Measurements from ENCODE around the gene TSC22D4. TPM values are rescaled to one million over a fixed set of nuclear protein-coding genes. Genes with fewer than 3 reads are reported as not detected.

TSC22D4 gene
- total RNA-seq, 1 donor, result 39.8 TPM

Other genes with a start within 250 kb of the TSC22D4 start
- under 0.01 TPM for gene SPDYE3, start 171.5 kb downstream of the TSC22D4 start, total RNA-seq
- gene PILRB, start 121.1 kb downstream of the TSC22D4 start, total RNA-seq, result 26.6 TPM
- 56.7 TPM for gene PILRA, start 105.7 kb downstream of the TSC22D4 start, total RNA-seq
- 3.3 TPM for gene ZCWPW1, start 50.5 kb downstream of the TSC22D4 start, total RNA-seq
- 36.7 TPM for gene MEPCE, start 49.4 kb downstream of the TSC22D4 start, total RNA-seq
- 12.6 TPM for gene PPP1R35, start 42.7 kb downstream of the TSC22D4 start, total RNA-seq
- gene SPACDR, start 15.0 kb downstream of the TSC22D4 start, total RNA-seq, result 0.73 TPM
- gene NYAP1, start 4.7 kb upstream of the TSC22D4 start, total RNA-seq, result 0.10 TPM
- 3.4 TPM for gene AGFG2, start 60.0 kb upstream of the TSC22D4 start, total RNA-seq
- 1.8 TPM for gene SAP25, start 94.7 kb upstream of the TSC22D4 start, total RNA-seq
- gene LRCH4, start 106.9 kb upstream of the TSC22D4 start, total RNA-seq, result 153 TPM
- gene FBXO24, start 107.1 kb upstream of the TSC22D4 start, total RNA-seq, result 0.21 TPM
- 0.42 TPM for gene PCOLCE, start 123.1 kb upstream of the TSC22D4 start, total RNA-seq
- 6.2 TPM for gene MOSPD3, start 133.3 kb upstream of the TSC22D4 start, total RNA-seq
- gene TFR2, start 162.3 kb upstream of the TSC22D4 start, total RNA-seq, result 0.31 TPM
- gene ACTL6B, start 177.2 kb upstream of the TSC22D4 start, total RNA-seq, result not detected
- 82.2 TPM for gene GNB2, start 194.5 kb upstream of the TSC22D4 start, total RNA-seq
- gene GIGYF1, start 215.0 kb upstream of the TSC22D4 start, total RNA-seq, result 26.3 TPM
- 10.4 TPM for gene POP7, start 226.9 kb upstream of the TSC22D4 start, total RNA-seq
- gene EPO, start 241.3 kb upstream of the TSC22D4 start, total RNA-seq, result not detected